Measurements from ENCODE around the gene LY6G5B. TPM values are rescaled to one million over a fixed set of nuclear protein-coding genes. Genes with fewer than 3 reads are reported as not detected.

The LY6G5B gene
- total and polyA plus RNA-seq, 2 experiments from 2014 or later = 7.9 to 8.4 TPM

GRCh38 chr6:31691564-31692108 is 21.9 kb downstream of the LY6G5B start:
- Histone ChIP-seq H2AFZ (no peak overlapping the region), H3K4me3 (no peak overlapping the region), H3K79me2 (replicated peaks; ENCODE audit: insufficient read depth) (no peaks in the 10 kb centered on the region), H3K27ac (ENCODE audit: low read depth) (no peak overlapping the region), H3K4me1 (ENCODE audit: insufficient read depth) (no peaks in the 10 kb centered on the region), H4K20me1 (replicated peaks; ENCODE audit: insufficient read depth) (no peaks in the 10 kb centered on the region), H3F3A (replicated peaks; ENCODE audit: low read depth) (no peaks in the 10 kb centered on the region), H3K9me2 (ENCODE audit: insufficient read depth) (no peaks in the 10 kb centered on the region), H3K27me3 (ENCODE audit: insufficient read depth) (no peaks in the 10 kb centered on the region), H3K36me3 (ENCODE audit: insufficient read depth) (peaks cover 6% of the 10 kb centered on the region; the same call in 1 of the 2 replicates), H3K4me2 (no peak overlapping the region)
- Mint-ChIP-seq H3K36me3 (ENCODE audit: low read depth) (peaks cover 21% of the 10 kb centered on the region), H3K27ac (no peak overlapping the region), H3K27me3 (ENCODE audit: insufficient read depth, low read depth, poor library complexity) (peaks cover 3% of the 10 kb centered on the region), H3K4me1 (no peaks in the 10 kb centered on the region; the same call in 2 of the 3 replicates), H3K9me3 (no peaks in the 10 kb centered on the region), H3K4me3 (no peak overlapping the region)
- ATAC-seq (no peak), DNase-seq (ENCODE audit: low spot score) (no peak)
- no peak for TF ChIP-seq ZNF331 (CRISPR knock-in tag; IDR thresholded peaks at IDR 0.05; ENCODE audit: low read depth)
- TF ChIP-seq POLR2AphosphoS5 (IDR thresholded peaks at IDR 0.05; ENCODE audit: low read depth) = no peak
- no peak for TF ChIP-seq CTCF (conservative IDR thresholded peaks at IDR 0.05; ENCODE audit: low read depth in 2 of 2)
- no peak for TF ChIP-seq EZH2phosphoT487 (IDR thresholded peaks at IDR 0.05; ENCODE audit: unreplicated experiment)
- no peak for TF ChIP-seq STAT1 (IDR thresholded peaks at IDR 0.05; ENCODE audit: unreplicated experiment)

DNA sequence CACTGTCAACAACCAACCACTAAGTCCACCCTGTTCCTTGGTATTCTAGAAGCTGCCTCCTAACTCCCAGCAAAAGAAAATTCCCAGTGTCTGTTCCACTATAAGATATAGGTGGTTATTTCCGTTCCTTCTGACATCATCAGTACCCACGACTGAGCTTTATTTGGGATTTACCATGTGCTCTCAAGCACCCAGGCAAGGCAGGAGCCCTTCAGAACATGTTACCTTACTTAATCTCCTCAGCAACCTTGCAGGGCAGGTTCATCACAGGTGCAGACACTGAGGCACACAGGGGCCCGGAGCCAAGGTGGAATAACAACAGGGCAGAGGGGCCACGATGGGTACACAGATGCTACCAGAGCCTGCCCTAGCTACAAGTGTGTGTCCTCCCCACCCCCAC is 22.6 kb downstream of the LY6G5B start:
- TF ChIP-seq STAT1 (IDR thresholded peaks at IDR 0.05; ENCODE audit: unreplicated experiment) = no peak
- no peak for TF ChIP-seq POLR2AphosphoS5 (IDR thresholded peaks at IDR 0.05; ENCODE audit: low read depth)
- TF ChIP-seq CTCF (conservative IDR thresholded peaks at IDR 0.05; ENCODE audit: low read depth in 2 of 2) = no peak
- TF ChIP-seq JUNB (IDR thresholded peaks at IDR 0.05; ENCODE audit: unreplicated experiment) = no peak
- TF ChIP-seq ZNF331 (CRISPR knock-in tag; IDR thresholded peaks at IDR 0.05; ENCODE audit: low read depth) = no peak
- no peak for TF ChIP-seq ZNF462 (CRISPR knock-in tag; IDR thresholded peaks at IDR 0.05)
- no peak for TF ChIP-seq NANOG (IDR thresholded peaks at IDR 0.05; ENCODE audit: borderline replicate concordance)
- TF ChIP-seq EZH2phosphoT487 (IDR thresholded peaks at IDR 0.05; ENCODE audit: unreplicated experiment) = no peak
- no peak for TF ChIP-seq CREB1 (CRISPR knock-in tag; IDR thresholded peaks at IDR 0.05; ENCODE audit: low read depth)
- Mint-ChIP-seq H3K27me3 (ENCODE audit: insufficient read depth, low read depth, poor library complexity) (peaks cover 3% of the 10 kb centered on the region), H3K4me3 (no peak overlapping the region), H3K9me3 (no peaks in the 10 kb centered on the region), H3K36me3 (ENCODE audit: low read depth) (peaks cover 22% of the 10 kb centered on the region), H3K27ac (no peak overlapping the region), H3K4me1 (no peaks in the 10 kb centered on the region)
- Histone ChIP-seq H3K27me3 (ENCODE audit: insufficient read depth) (no peaks in the 10 kb centered on the region), H3F3A (replicated peaks; ENCODE audit: low read depth) (no peaks in the 10 kb centered on the region), H3K4me2 (no peak overlapping the region), H3K4me3 (no peak overlapping the region), H2AFZ (no peak overlapping the region), H4K20me1 (replicated peaks; ENCODE audit: insufficient read depth) (no peaks in the 10 kb centered on the region), H3K4me1 (ENCODE audit: insufficient read depth) (no peaks in the 10 kb centered on the region), H3K27ac (ENCODE audit: low read depth) (no peak overlapping the region), H3K36me3 (ENCODE audit: insufficient read depth) (peaks cover 6% of the 10 kb centered on the region; the same call in 1 of the 2 replicates), H3K9me2 (ENCODE audit: insufficient read depth) (no peaks in the 10 kb centered on the region), H3K79me2 (replicated peaks; ENCODE audit: insufficient read depth) (no peaks in the 10 kb centered on the region)
- no peak for ATAC-seq
- DNase-seq (ENCODE audit: low spot score) = no peak

Data from GM23338 (cell line).